Uterus (tissue), 4 donors: ENCODE data around the gene AP3D1. TPM values are rescaled to one million over a fixed set of nuclear protein-coding genes. Genes with fewer than 3 reads are reported as not detected.

Source experiments
- DNase-seq, 2 donors: peaks; one replicate each; pipeline ENCODE4 v3.0.0-alpha.2; 2019 to 2020
- H3K27ac ChIP-seq, 2 donors: fragments of 200-600 bp; sonication (generic); 1 replicate in 1 of 2; 2 replicates in 1 of 2; pipeline ENCODE4 v1.5.1; 2016 to 2018
- H3K27me3 ChIP-seq, 2 donors: fragments of 200-600 bp; sonication (generic); one replicate each; pipeline ENCODE4 v1.5.1; 2018 to 2019; ENCODE audit warnings: control low read depth in 1 of 2
- H3K36me3 ChIP-seq, 2 donors: fragments of 200-600 bp; sonication (generic); one replicate each; pipeline ENCODE4 v1.5.1; 2019; ENCODE audit warnings: control low read depth in 1 of 2
- H3K4me1 ChIP-seq, 2 donors: fragments of 200-600 bp; sonication (generic); one replicate each; pipeline ENCODE4 v1.5.1; 2018 to 2019; ENCODE audit warnings: control low read depth in 1 of 2
- H3K4me3 ChIP-seq, 2 donors: fragments of 200-600 bp; sonication (generic); 1 replicate in 1 of 2; 2 replicates in 1 of 2; pipeline ENCODE4 v1.5.1; 2018 to 2019; ENCODE audit warnings: mild to moderate bottlenecking in 1 of 2
- H3K9me3 ChIP-seq, 2 donors: fragments of 200-600 bp; sonication (generic); one replicate each; pipeline ENCODE4 v1.5.1; 2019; ENCODE audit warnings: control low read depth in 1 of 2
- POLR2A ChIP-seq, 2 donors: fragments of 450-650 bp; IDR thresholded peaks; one replicate each; pipeline ENCODE4 v1.6.1; 2016; ENCODE audit warnings: antibody characterized with exemption in 2 of 2, mild to moderate bottlenecking in 1 of 2, moderate library complexity in 1 of 2
- intact Hi-C: fragments of 100-400 bp; cut with DNase I; formaldehyde crosslinking; loops from one replicate; pipeline ENCODE4 v1.15.1; 2023; ENCODE audit warnings: low total_unique reads
- total RNA-seq, 4 donors: library from RNA; depleted of rRNA in 3 of 4; stranded (reverse); fragments of >200 nt in 3 of 4; gene quantifications; one replicate each; pipeline versions ENCODE4 v1.1.0 to v1.2.4, GENCODE V29; 2014 to 2023
- TF ChIP-seq, protein P1 (sequence below), 4 experiments: fragments of 200-600 bp in 2 of 4; fragments of 450-650 bp in 2 of 4; sonication (generic) in 2 of 4; IDR thresholded peaks; one replicate each; pipeline ENCODE4 v1.5.1; 2016 to 2019; ENCODE audit warnings: antibody characterized with exemption in 4 of 4, mild to moderate bottlenecking in 2 of 4, moderate library complexity in 1 of 4
- donor health status: DM: yes; HTN: yes; CAD: no.

The AP3D1 gene
- total RNA-seq, 4 donors from 2014 or later: 33.8 to 97.5 (median 49.8) TPM

DNA sequence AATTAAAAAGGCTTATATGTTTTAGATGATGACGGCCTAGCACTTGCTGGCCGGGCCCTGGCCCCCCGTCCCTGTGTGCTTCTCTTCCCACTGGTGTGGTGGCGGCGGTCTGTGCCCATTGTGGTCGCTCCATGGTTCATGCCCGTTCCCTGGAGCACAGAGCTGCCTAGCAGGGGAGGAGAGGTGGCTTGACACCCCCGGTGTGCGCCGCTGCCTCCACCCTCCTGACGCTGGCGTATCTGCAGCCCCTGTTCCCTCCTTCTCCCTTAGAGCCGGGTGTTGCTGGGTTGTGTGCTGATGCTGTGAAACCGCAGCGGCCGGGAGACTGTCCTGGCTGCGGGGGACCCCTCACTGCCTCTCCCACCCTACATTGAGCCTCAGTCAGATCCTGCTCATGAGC lies 41.5 kb upstream of the AP3D1 start:
- no peaks in the 10 kb centered on the region for H3K9me3 ChIP-seq
- no peak for DNase-seq
- no peaks in the 10 kb centered on the region for H3K36me3 ChIP-seq
- H3K4me1 ChIP-seq: no peaks in the 10 kb centered on the region
- intact Hi-C loops: no loop called here
- TF ChIP-seq, protein P1, sequence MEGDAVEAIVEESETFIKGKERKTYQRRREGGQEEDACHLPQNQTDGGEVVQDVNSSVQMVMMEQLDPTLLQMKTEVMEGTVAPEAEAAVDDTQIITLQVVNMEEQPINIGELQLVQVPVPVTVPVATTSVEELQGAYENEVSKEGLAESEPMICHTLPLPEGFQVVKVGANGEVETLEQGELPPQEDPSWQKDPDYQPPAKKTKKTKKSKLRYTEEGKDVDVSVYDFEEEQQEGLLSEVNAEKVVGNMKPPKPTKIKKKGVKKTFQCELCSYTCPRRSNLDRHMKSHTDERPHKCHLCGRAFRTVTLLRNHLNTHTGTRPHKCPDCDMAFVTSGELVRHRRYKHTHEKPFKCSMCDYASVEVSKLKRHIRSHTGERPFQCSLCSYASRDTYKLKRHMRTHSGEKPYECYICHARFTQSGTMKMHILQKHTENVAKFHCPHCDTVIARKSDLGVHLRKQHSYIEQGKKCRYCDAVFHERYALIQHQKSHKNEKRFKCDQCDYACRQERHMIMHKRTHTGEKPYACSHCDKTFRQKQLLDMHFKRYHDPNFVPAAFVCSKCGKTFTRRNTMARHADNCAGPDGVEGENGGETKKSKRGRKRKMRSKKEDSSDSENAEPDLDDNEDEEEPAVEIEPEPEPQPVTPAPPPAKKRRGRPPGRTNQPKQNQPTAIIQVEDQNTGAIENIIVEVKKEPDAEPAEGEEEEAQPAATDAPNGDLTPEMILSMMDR (IDR thresholded peaks at IDR 0.05): no peak
- TF ChIP-seq POLR2A (IDR thresholded peaks at IDR 0.05): no peak
- no peaks in the 10 kb centered on the region for H3K27me3 ChIP-seq
- H3K4me3 ChIP-seq: no peak overlapping the region
- no peak overlapping the region for H3K27ac ChIP-seq

DNA sequence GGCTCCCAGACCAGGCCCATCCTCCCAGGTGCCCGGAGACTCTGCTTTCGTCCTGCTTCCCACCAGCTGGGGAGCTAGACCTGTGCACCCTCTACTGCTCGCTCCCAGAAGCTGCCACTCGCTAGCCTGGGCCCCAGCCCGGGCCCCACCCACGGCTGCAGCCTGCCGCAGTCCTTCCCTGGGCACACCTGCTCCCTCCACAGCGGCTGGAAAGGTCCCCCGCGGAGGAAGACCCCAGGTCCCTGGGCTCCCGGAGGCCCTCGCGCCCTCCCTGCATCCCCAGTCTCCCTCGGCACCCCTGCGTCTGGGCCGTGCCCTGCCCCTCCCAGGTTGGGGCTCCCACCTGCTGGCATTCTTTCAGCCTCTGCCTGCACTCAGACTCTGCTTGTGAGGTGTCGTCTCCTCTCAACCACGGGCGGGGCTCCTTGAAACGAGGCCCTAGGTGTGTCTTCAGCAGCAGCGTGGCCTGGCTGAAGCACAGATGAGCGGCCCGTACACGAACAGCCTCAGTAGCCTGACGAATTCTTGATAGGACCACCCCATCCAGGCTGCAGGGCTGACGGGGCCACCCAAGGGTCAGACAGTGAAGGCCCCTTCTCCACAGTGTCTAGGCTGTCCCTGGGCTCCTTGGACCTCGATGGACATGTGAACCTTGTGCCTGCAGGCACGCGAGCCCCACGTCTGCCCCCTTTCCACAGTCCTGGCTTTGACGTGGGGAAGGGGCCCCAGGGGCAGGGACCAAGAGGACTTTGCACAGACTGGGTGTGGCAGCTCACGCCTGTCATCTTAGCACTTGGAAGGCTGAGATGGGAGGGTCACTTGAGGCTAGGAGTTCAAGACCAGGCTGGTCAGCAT lies 40.3 kb upstream of the AP3D1 start:
- intact Hi-C loops: no loop called here
- Histone ChIP-seq H3K27me3 (no peaks in the 10 kb centered on the region), H3K9me3 (no peaks in the 10 kb centered on the region), H3K4me3 (no peak overlapping the region), H3K27ac (no peak overlapping the region), H3K36me3 (no peaks in the 10 kb centered on the region), H3K4me1 (peaks cover 8 to 9% of the 10 kb centered on the region in 2 donors)
- no peak for TF ChIP-seq POLR2A (IDR thresholded peaks at IDR 0.05)
- TF ChIP-seq, protein P1 (IDR thresholded peaks at IDR 0.05): no peak
- no peak for DNase-seq

- Histone ChIP-seq H3K4me3 (no peak overlapping the region), H3K36me3 (no peaks in the 10 kb centered on the region)
Measured at GRCh38 chr19:2190848-2191455, 39.6 kb upstream of the AP3D1 start.

GRCh38 chr19:2189880-2190279 lies 38.5 kb upstream of the AP3D1 start:
- Histone ChIP-seq H3K36me3 (no peaks in the 10 kb centered on the region), H3K9me3 (no peaks in the 10 kb centered on the region), H3K27me3 (no peaks in the 10 kb centered on the region), H3K4me3 (no peak overlapping the region), H3K4me1 (peaks cover 13 to 17% of the 10 kb centered on the region in 2 donors), H3K27ac (no peak overlapping the region)
- no peak for DNase-seq
- intact Hi-C loops: no loop called here
- no peak for TF ChIP-seq POLR2A (IDR thresholded peaks at IDR 0.05)
- TF ChIP-seq, protein P1 (IDR thresholded peaks at IDR 0.05): no peak

More at GRCh38 chr19:2190848-2191455, 39.6 kb upstream of the AP3D1 start:
- intact Hi-C loops: no loop called here
- H3K9me3 ChIP-seq: no peaks in the 10 kb centered on the region
- no peak overlapping the region for H3K27ac ChIP-seq
- H3K4me1 ChIP-seq: peaks cover 11 to 13% of the 10 kb centered on the region in 2 donors
- H3K27me3 ChIP-seq: no peaks in the 10 kb centered on the region
- TF ChIP-seq, protein P1 (IDR thresholded peaks at IDR 0.05): no peak
- TF ChIP-seq POLR2A (IDR thresholded peaks at IDR 0.05): no peak
- no peak for DNase-seq
